ENCODE data around the gene ADGRL1. TPM values are rescaled to one million over a fixed set of nuclear protein-coding genes. Genes with fewer than 3 reads are reported as not detected.
"Not testable (repeated sequence)": the region's sequence is repeated elsewhere in the genome, so short reads cannot be mapped to it uniquely, and the experiment has no call there.

ADGRL1 gene
- total and polyA plus RNA-seq, 2 donors: 18.0 to 23.6 TPM

- WGBS: under 1% methylated on average over 88 of the region's 89 CpGs
- H3K4me1 ChIP-seq (ENCODE audit: insufficient read depth); H3K27ac ChIP-seq (ENCODE audit: low read depth); H3K36me3 ChIP-seq (ENCODE audit: insufficient read depth): not testable (repeated sequence)
- H3K4me3 ChIP-seq (ENCODE audit: low read depth, low read length): peak overlapping the region; percentile 74
- DNase-seq (ENCODE audit: extremely low spot score): peak; percentile 96
Measured at GRCh38 chr19:14206737-14207726, 1.1 kb upstream of the ADGRL1 start.

- not testable (repeated sequence) for DNase-seq (ENCODE audit: extremely low spot score); H3K27ac ChIP-seq (ENCODE audit: low read depth); H3K4me1 ChIP-seq (ENCODE audit: insufficient read depth); H3K36me3 ChIP-seq (ENCODE audit: insufficient read depth)
- peak overlapping the region; percentile 74 for H3K4me3 ChIP-seq (ENCODE audit: low read depth, low read length)
- WGBS: under 1% methylated on average over 64 of the region's 67 CpGs
Measured at GRCh38 chr19:14206308-14206707, 339 bp upstream of the ADGRL1 start.

- WGBS: 11% methylated on average over 28 of the region's 28 CpGs
- H3K36me3 ChIP-seq (ENCODE audit: insufficient read depth); H3K27ac ChIP-seq (ENCODE audit: low read depth); DNase-seq (ENCODE audit: extremely low spot score); H3K4me1 ChIP-seq (ENCODE audit: insufficient read depth): not testable (repeated sequence)
- peak overlapping the region; percentile 74 for H3K4me3 ChIP-seq (ENCODE audit: low read depth, low read length)
Measured at GRCh38 chr19:14204676-14205451, 1.1 kb downstream of the ADGRL1 start.

GRCh38 chr19:14204219-14204618, 1.8 kb downstream of the ADGRL1 start:
- not testable (repeated sequence) for H3K4me3 ChIP-seq (ENCODE audit: low read depth, low read length); H3K36me3 ChIP-seq (ENCODE audit: insufficient read depth); H3K27ac ChIP-seq (ENCODE audit: low read depth); DNase-seq (ENCODE audit: extremely low spot score); H3K4me1 ChIP-seq (ENCODE audit: insufficient read depth)
- WGBS: 60% methylated on average over 7 of the region's 7 CpGs

- not testable (repeated sequence) for H3K27ac ChIP-seq (ENCODE audit: low read depth); H3K4me3 ChIP-seq (ENCODE audit: low read depth, low read length); H3K36me3 ChIP-seq (ENCODE audit: insufficient read depth); DNase-seq (ENCODE audit: extremely low spot score); H3K4me1 ChIP-seq (ENCODE audit: insufficient read depth)
- WGBS: 80% methylated on average over 18 of the region's 20 CpGs
Measured at GRCh38 chr19:14203788-14204187, 2.2 kb downstream of the ADGRL1 start.

- Histone ChIP-seq H3K4me3 (ENCODE audit: low read depth, low read length) (no peak overlapping the region), H3K36me3 (ENCODE audit: insufficient read depth) (no peaks in the 10 kb centered on the region), H3K27ac (ENCODE audit: low read depth) (no peak overlapping the region), H3K4me1 (ENCODE audit: insufficient read depth) (no peaks in the 10 kb centered on the region)
- 46% methylated on average over 13 of the region's 13 CpGs for WGBS
- DNase-seq (ENCODE audit: extremely low spot score): no peak
Measured at GRCh38 chr19:14203177-14203576, 2.8 kb downstream of the ADGRL1 start.

- not testable (repeated sequence) for H3K4me3 ChIP-seq (ENCODE audit: low read depth, low read length); H3K36me3 ChIP-seq (ENCODE audit: insufficient read depth); H3K4me1 ChIP-seq (ENCODE audit: insufficient read depth); DNase-seq (ENCODE audit: extremely low spot score); H3K27ac ChIP-seq (ENCODE audit: low read depth)
- WGBS: 75% methylated on average over 8 of the region's 8 CpGs
Measured at GRCh38 chr19:14201481-14201880, 4.5 kb downstream of the ADGRL1 start.

GRCh38 chr19:14200147-14200841, 5.7 kb downstream of the ADGRL1 start:
- not testable (repeated sequence) for H3K36me3 ChIP-seq (ENCODE audit: insufficient read depth); H3K27ac ChIP-seq (ENCODE audit: low read depth); H3K4me3 ChIP-seq (ENCODE audit: low read depth, low read length); DNase-seq (ENCODE audit: extremely low spot score); H3K4me1 ChIP-seq (ENCODE audit: insufficient read depth)
- 60% methylated on average over 24 of the region's 24 CpGs for WGBS

GRCh38 chr19:14198384-14199376, 7.3 kb downstream of the ADGRL1 start:
- Histone ChIP-seq H3K27ac (ENCODE audit: low read depth) (no peak overlapping the region), H3K4me1 (ENCODE audit: insufficient read depth) (no peaks in the 10 kb centered on the region), H3K4me3 (ENCODE audit: low read depth, low read length) (no peak overlapping the region), H3K36me3 (ENCODE audit: insufficient read depth) (no peaks in the 10 kb centered on the region)
- WGBS: 83% methylated on average over 18 of the region's 18 CpGs
- no peak for DNase-seq (ENCODE audit: extremely low spot score)

GRCh38 chr19:14197882-14198281, 8.1 kb downstream of the ADGRL1 start:
- 90% methylated on average over 5 of the region's 5 CpGs for WGBS
- no peak overlapping the region for H3K4me3 ChIP-seq (ENCODE audit: low read depth, low read length)
- H3K36me3 ChIP-seq (ENCODE audit: insufficient read depth): no peaks in the 10 kb centered on the region
- no peak overlapping the region for H3K27ac ChIP-seq (ENCODE audit: low read depth)
- no peaks in the 10 kb centered on the region for H3K4me1 ChIP-seq (ENCODE audit: insufficient read depth)
- DNase-seq (ENCODE audit: extremely low spot score): no peak

- H3K4me1 ChIP-seq (ENCODE audit: insufficient read depth); H3K36me3 ChIP-seq (ENCODE audit: insufficient read depth); DNase-seq (ENCODE audit: extremely low spot score); H3K4me3 ChIP-seq (ENCODE audit: low read depth, low read length); H3K27ac ChIP-seq (ENCODE audit: low read depth): not testable (repeated sequence)
- 93% methylated on average over 6 of the region's 7 CpGs for WGBS
Measured at GRCh38 chr19:14197288-14197687, 8.7 kb downstream of the ADGRL1 start.

- not testable (repeated sequence) for H3K4me3 ChIP-seq (ENCODE audit: low read depth, low read length); DNase-seq (ENCODE audit: extremely low spot score); H3K36me3 ChIP-seq (ENCODE audit: insufficient read depth); H3K27ac ChIP-seq (ENCODE audit: low read depth); H3K4me1 ChIP-seq (ENCODE audit: insufficient read depth)
- 43% methylated on average over 12 of the region's 12 CpGs for WGBS
Measured at GRCh38 chr19:14196105-14196504, 9.9 kb downstream of the ADGRL1 start.
